ENCODE measurements around the gene HIBCH. TPM values are rescaled to one million over a fixed set of nuclear protein-coding genes. Genes with fewer than 3 reads are reported as not detected.
A peak's percentile ranks its signal among the peaks of the same experiment; 100 is the strongest.

HIBCH gene
- polyA plus RNA-seq, 3 donors = 72.2 to 82.9 (median 81.6) TPM

- no peak for DNase-seq (ENCODE audit: low read depth in 3 of 3, low spot score in 2 of 3)
Measured at GRCh38 chr2:190199109-190199508, 120.5 kb downstream of the HIBCH start.

GRCh38 chr2:190197143-190197720, 122.4 kb downstream of the HIBCH start:
- DNase-seq (ENCODE audit: low read depth in 3 of 3, low spot score in 2 of 3) = no peak

GRCh38 chr2:190190507-190191162, 129.0 kb downstream of the HIBCH start:
- no peak for DNase-seq (ENCODE audit: low read depth in 3 of 3, low spot score in 2 of 3)

GRCh38 chr2:190188289-190188688, 131.3 kb downstream of the HIBCH start:
- DNase-seq (ENCODE audit: low read depth in 3 of 3, low spot score in 2 of 3) = no peak

- DNase-seq (ENCODE audit: low read depth in 3 of 3, low spot score in 2 of 3) = no peak
Measured at GRCh38 chr2:190186238-190186637, 133.4 kb downstream of the HIBCH start.

GRCh38 chr2:190185380-190185779, 134.2 kb downstream of the HIBCH start:
- no peak for DNase-seq (ENCODE audit: low read depth in 3 of 3, low spot score in 2 of 3)

GRCh38 chr2:190184460-190184859, 135.2 kb downstream of the HIBCH start:
- no peak for DNase-seq (ENCODE audit: low read depth in 3 of 3, low spot score in 2 of 3)

GRCh38 chr2:190183539-190183938, 136.1 kb downstream of the HIBCH start:
- no peak for DNase-seq (ENCODE audit: low read depth in 3 of 3, low spot score in 2 of 3)

GRCh38 chr2:190182071-190182524, 137.5 kb downstream of the HIBCH start:
- no peak for DNase-seq (ENCODE audit: low read depth in 3 of 3, low spot score in 2 of 3)

GRCh38 chr2:190181123-190181669, 138.4 kb downstream of the HIBCH start:
- peak in 1 of 3 donors; percentile 10 for DNase-seq (ENCODE audit: low read depth in 3 of 3, low spot score in 2 of 3)

- peak in 2 of 3 donors; percentile 13 to 19 for DNase-seq (ENCODE audit: low read depth in 3 of 3, low spot score in 2 of 3)
Measured at GRCh38 chr2:190180313-190181122, 139.1 kb downstream of the HIBCH start.

- DNase-seq (ENCODE audit: low read depth in 3 of 3, low spot score in 2 of 3) = peak in 1 of 3 donors; percentile 7
Measured at GRCh38 chr2:190179754-190180312, 139.8 kb downstream of the HIBCH start.

GRCh38 chr2:190178066-190178722, 141.4 kb downstream of the HIBCH start:
- DNase-seq (ENCODE audit: low read depth in 3 of 3, low spot score in 2 of 3) = no peak

- DNase-seq (ENCODE audit: low read depth in 3 of 3, low spot score in 2 of 3) = no peak
Measured at GRCh38 chr2:190177249-190178040, 142.2 kb downstream of the HIBCH start.

- DNase-seq (ENCODE audit: low read depth in 3 of 3, low spot score in 2 of 3) = no peak
Measured at GRCh38 chr2:190173392-190173791, 146.2 kb downstream of the HIBCH start.

- DNase-seq (ENCODE audit: low read depth in 3 of 3, low spot score in 2 of 3) = no peak
Measured at GRCh38 chr2:190170673-190171072, 149.0 kb downstream of the HIBCH start.

GRCh38 chr2:190169221-190170072, 150.2 kb downstream of the HIBCH start:
- DNase-seq (ENCODE audit: low read depth in 3 of 3, low spot score in 2 of 3) = no peak

GRCh38 chr2:190167702-190168101, 151.9 kb downstream of the HIBCH start:
- no peak for DNase-seq (ENCODE audit: low read depth in 3 of 3, low spot score in 2 of 3)

GRCh38 chr2:190165491-190165890, 154.1 kb downstream of the HIBCH start:
- DNase-seq (ENCODE audit: low read depth in 3 of 3, low spot score in 2 of 3) = no peak
